AG04449 (cell line): ENCODE measurements around the gene MX2.
"Not testable (repeated sequence)": the region's sequence is repeated elsewhere in the genome, so short reads cannot be mapped to it uniquely, and the experiment has no call there.

Source experiments
- CTCF ChIA-PET: fragments of 350-600 bp; formaldehyde crosslinking; extraction: SDS; loops from one replicate; lab custom pipeline; 2021; ENCODE audit warnings: antibody characterized with exemption; lab: Yijun Ruan, JAX
- POLR2A ChIA-PET: fragments of 400-600, 350-600 bp; formaldehyde crosslinking; extraction: SDS; loops from one replicate; lab custom pipeline; 2020; ENCODE audit warnings: antibody characterized with exemption, inconsistent platforms; lab: Yijun Ruan, JAX
- DNase-seq: peaks from one replicate; pipeline ENCODE4 v3.0.0-alpha.2; 2010; ENCODE audit warnings: low read depth, low spot score
- H3K4me3 ChIP-seq: 2 replicates; pipeline ENCODE4 v1.5.1; 2011; ENCODE audit warnings: low read depth, mild to moderate bottlenecking, control low read depth, low read length
- CTCF ChIP-seq: IDR thresholded peaks from one replicate; pipeline ENCODE4 v1.5.1; 2011; ENCODE audit warnings: mild to moderate bottlenecking, moderate library complexity, low read length, control low read depth, inconsistent platforms; ENCODE audit not compliant: insufficient read depth; ENCODE audit errors: missing control alignments

MX2 gene

GRCh38 chr21:41422546-41423304 is 60.9 kb downstream of the MX2 start:
- no peak for TF ChIP-seq CTCF
- ChIA-PET POLR2A (no interaction called here), CTCF (interaction anchor here (1.0 to 2.4 kb wide), 2 partner anchors 139 to 394 kb away, joined by 3 to 7 read pairs; no protein-coding TSS in a partner anchor)
- DNase-seq = no peak
- H3K4me3 ChIP-seq = no peak overlapping the region

GRCh38 chr21:41423305-41423636 is 61.4 kb downstream of the MX2 start:
- POLR2A ChIA-PET, H3K4me3 ChIP-seq, DNase-seq: not testable (repeated sequence)
- CTCF ChIA-PET = interaction anchor here (1.0 to 2.4 kb wide), 2 partner anchors 140 to 393 kb away, joined by 3 to 7 read pairs; no protein-coding TSS in a partner anchor

- POLR2A ChIA-PET = no interaction called here
- CTCF ChIA-PET = interaction anchor here (1.6 kb wide), 1 partner anchor 34 kb away, joined by 3 read pairs; no protein-coding TSS in a partner anchor
- H3K4me3 ChIP-seq = peak overlapping the region; percentile 58
- DNase-seq = no peak
- no peak for TF ChIP-seq CTCF
Observed at GRCh38 chr21:41425588-41425953, 63.7 kb downstream of the MX2 start.

GRCh38 chr21:41425954-41426675 is 64.3 kb downstream of the MX2 start, which contains the start of gene MX1:
Gene MX1, plus strand, starts transcription at chr21:41426239. Its CDS starts 5,832 bp downstream, at chr21:41432071.
- H3K4me3 ChIP-seq = peak within 1 kb of the TSS; percentile 58
- no peak for TF ChIP-seq CTCF
- POLR2A ChIA-PET = no interaction called here
- CTCF ChIA-PET = interaction anchor here (1.6 kb wide), 1 partner anchor 33 kb away, joined by 3 read pairs; no protein-coding TSS in a partner anchor
- no peak for DNase-seq

- peak overlapping the region; percentile 58 for H3K4me3 ChIP-seq
- ChIA-PET POLR2A (no interaction called here), CTCF (interaction anchor here (0.9 kb wide), 1 partner anchor 143 kb away, joined by 3 read pairs; no protein-coding TSS in a partner anchor)
- no peak for DNase-seq
- no peak for TF ChIP-seq CTCF
Observed at GRCh38 chr21:41426676-41427404, 65.0 kb downstream of the MX2 start.

- POLR2A ChIA-PET = no interaction called here
- CTCF ChIA-PET = interaction anchor here (0.9 kb wide), 1 partner anchor 144 kb away, joined by 3 read pairs; no protein-coding TSS in a partner anchor
- no peak overlapping the region for H3K4me3 ChIP-seq
- no peak for DNase-seq
- no peak for TF ChIP-seq CTCF
Observed at GRCh38 chr21:41427556-41427955, 65.7 kb downstream of the MX2 start.
